HG03558 (cell line): ENCODE measurements around the gene OPCML.

ENCODE experiments used
- ATAC-seq: cut with Tn5 transposase; IDR thresholded peaks from one replicate; pipeline ENCODE4 v1.9.1; 2021; ENCODE audit warnings: moderate number of reproducible peaks; ENCODE audit not compliant: unreplicated experiment; ENCODE audit errors: extremely low read depth

Gene OPCML

GRCh38 chr11:132671851-132672370, 860.4 kb downstream of the OPCML start:
- ATAC-seq: no peak

GRCh38 chr11:132670921-132671675, 861.2 kb downstream of the OPCML start:
- no peak for ATAC-seq

DNA sequence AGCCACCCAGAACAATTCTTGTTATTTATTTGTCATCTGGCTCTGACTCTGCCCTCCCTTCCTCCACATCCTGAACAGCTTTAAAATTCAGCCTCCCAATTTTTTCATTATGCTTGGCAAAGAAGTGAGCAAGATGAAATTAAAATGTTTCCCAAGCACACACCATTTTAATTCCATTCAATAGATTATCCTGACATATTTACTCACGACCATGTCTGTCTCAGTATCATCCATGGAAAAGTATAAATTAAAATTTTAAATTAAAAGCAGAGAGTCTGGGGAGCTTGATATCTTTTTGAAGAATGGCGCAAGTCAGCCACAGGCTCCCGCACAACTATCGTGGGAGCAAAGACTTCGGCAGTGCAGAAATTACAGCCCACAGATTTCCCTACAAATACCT, 862.4 kb downstream of the OPCML start:
- ATAC-seq: no peak

DNA sequence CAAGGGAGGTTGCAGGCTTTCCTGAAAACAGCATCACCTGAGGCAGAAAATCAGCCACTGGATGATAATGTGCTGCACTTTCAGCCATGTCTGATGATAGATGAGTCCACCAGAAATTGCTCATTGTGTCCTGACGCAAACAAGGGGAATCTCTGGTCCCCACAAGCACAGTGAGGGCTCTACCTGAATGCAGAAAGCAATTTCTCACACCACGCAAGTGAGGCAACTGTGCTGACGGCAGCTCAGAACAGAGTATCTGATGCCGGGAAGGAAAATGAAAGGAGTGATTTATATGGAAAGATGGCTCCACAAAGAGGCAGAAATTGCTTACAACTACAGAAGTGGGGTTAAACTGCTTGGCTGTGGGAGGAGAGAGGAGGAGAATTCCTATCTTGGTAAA, 867.1 kb downstream of the OPCML start:
- no peak for ATAC-seq

DNA sequence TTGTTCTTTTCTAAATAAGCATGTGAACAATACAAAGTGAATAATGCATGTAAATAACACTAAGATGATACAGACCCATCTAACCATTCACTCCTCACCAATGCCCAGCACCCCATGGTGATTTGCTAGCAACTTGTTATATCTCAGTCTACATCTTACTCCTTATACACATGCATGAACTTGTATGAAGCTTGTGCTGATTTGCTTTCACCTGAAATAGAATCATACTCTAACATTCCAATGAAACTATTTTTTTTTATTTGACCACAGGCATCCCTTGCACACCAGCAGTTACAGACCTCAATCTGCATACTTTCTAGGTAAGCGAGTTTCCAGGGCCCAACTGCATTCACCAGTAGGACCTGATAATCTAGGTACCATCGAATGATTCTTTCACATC, 873.6 kb downstream of the OPCML start:
- no peak for ATAC-seq

DNA sequence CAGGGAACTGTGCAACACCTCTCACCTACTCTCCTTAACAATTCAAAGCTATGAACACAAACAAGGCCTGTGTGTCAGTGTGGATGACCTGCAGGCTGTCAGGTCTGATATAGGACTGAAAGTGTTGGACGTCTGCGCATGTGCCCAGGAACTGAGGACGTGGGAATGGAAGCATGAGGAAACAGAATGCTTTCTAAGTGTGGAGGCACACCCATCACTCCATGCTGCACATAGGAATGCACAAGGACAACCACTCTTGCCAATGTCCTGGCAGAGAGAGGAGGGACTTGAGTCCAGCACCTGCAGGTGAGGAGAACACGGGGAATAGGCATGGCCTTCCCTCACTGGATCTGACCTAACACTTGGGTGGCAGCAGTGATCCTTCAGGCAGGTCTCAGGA, 874.3 kb downstream of the OPCML start:
- no peak for ATAC-seq

- no peak for ATAC-seq
Measured at GRCh38 chr11:132655187-132655855, 877.0 kb downstream of the OPCML start.

DNA sequence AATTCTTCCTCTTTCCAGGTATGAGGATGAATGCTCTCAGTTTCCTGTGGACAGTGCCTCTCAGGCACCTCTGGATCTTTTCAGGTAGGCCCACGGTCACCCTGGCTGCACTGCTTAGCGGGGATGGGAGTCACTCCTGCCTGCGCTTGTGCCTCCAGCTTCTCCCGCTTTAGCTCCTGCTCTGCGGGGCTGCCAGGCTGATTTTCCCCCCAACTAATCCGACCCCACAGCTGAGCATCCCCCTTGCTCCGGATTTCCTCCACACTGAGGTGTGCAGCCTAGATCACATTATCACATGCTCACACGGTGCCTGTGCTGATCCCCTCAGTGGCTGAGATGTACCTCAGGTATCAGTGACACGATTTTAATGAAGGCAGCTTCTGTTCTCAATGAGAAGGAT, 879.1 kb downstream of the OPCML start:
- ATAC-seq: no peak

GRCh38 chr11:132650969-132651720, 881.2 kb downstream of the OPCML start:
- no peak for ATAC-seq

DNA sequence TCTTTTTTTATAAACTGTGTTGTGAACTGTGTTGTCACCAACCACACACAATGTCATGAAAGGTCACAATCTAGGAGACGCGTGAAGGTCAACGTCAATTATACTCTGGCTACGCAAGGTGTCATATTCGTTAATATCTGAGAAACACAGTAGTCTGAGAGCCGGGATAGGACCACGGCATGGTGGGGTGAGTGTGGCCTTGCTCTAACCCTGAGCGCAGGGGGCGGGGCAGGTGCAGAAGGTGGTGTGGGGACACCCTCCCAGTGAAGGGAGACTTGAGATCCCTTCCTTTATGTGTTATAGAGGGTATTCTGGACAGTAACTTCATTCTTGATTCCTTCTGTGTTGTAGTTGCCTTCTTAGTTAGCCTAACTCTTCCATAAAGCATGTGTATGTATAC, 883.0 kb downstream of the OPCML start:
- no peak for ATAC-seq

DNA sequence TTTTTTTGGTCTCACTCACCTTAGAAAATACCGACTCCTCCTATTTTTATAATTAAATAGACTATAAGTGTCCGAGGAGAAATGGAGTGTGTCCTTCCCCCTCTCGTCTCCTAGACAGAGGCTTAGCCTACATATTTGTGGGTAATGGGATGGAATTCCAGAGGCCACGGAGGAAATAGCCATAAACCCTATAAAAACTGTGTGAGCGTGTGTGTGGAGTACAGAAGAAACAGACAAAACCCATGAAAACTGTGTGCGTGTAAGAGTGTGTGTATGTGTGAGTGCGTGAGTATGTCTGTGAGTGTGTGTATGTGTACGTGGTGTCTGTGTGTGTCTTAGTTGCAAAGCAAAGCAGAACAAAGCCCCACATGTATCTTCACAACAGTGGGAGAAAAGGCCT, 883.5 kb downstream of the OPCML start:
- ATAC-seq: no peak

- ATAC-seq: no peak
Measured at GRCh38 chr11:132646890-132647289, 885.4 kb downstream of the OPCML start.

DNA sequence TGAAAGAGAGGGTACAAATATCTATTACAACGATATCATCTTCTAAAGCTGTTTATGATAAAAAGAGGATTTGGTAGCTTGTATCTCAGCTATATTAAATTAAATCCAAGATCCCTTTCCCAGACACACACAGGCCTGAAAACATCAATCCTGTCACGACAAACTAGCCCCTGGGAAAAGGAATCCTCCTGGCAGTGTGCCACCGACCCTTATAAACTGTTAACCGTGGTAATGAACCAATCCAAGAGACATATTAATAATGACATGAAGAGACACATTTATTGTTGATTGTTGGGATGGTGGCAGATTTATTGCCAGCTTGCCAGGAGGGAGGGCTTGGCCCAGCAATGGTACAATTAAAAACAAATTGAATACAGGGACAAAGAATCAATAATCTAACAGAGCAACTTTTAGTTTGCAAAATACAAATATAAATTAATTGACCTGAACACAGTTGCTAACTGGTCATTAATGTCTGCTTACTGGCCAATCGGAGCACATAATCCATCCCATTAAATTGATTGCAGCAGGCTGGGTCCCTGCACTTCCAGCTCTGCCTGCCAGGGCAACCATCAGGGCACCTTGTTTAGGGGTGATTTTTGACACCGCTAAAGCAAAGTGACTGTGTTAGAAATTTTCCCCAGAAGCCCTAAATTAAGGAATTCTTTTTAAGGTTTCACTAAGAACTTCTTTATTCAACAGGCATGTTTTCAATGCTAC, 887.6 kb downstream of the OPCML start:
- no peak for ATAC-seq

DNA sequence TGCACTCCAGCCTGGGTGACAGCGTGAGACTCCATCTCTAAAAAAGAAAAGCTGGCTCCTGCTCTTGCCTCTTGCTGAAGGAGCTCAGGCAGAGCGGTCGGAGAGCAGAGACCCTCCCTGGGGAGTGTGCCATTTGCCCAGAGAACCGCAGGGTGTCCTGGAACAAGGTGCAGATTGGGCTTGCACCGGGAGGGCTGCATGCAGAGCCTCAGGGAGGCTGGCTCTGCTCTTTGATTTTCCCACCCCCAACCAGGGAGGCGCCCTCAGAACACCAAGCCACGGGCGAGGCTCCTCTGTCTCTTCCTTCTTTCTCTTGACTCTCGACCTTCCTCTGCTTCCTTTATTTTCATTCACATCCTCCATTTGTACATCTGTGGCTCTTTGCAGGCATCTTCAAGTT, 889.1 kb downstream of the OPCML start:
- ATAC-seq: no peak

DNA sequence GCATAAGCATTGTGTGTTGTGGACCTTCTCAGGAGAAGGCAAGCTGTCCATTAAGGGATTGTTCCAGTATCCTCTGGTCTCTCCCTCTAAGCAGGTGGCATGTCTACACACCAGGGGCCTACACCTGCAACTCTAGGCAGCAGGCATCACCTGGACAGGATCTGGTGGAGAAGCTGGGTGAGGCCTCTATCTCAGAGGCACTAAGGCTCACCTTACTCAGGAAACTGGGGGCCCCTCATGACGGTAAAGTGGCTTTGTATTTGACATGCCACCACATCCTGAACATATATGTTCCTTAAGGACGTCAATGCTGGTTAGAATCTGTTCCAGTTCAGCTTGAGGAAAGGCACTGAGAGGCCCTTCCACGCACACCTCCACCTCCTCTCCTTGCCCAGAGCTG, 891.3 kb downstream of the OPCML start:
- ATAC-seq: no peak

DNA sequence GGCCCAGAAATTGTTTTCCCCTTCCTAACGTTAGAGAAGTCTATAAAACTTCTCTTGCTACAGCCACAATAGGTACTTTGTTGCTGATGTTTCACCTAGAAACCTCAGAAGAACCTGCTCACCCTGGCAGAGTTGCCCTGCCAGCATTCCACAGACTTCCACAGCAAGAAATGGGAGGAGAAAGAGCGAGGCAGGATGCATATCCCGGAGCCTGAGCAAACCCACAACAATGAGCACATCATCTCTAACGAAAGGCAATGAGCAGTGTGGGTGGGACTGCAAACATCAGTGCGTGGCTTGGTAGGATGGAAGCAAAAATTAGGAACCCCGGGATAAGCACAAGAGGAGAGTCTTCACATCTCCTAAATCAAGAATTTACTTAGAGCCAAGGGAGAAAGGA, 892.3 kb downstream of the OPCML start:
- no peak for ATAC-seq

DNA sequence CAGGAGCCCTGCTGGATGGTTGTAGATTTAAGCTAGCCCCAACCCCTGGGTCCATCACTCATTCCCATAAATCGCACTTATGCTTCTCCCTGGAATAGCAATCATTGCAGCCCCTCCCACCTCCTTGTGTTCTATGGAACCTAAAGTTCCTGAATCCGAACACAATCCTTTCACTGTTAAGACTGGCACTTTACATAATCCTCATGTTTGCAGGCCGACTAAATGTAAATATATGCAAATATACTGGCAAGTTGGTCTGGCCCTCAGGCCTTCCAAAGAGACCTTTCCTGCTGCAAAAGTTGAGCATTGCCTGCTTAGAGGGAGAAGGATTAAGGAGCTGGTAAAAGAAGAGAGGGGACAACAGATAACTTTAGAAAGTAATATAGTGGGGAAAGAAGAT, 892.9 kb downstream of the OPCML start:
- no peak for ATAC-seq

DNA sequence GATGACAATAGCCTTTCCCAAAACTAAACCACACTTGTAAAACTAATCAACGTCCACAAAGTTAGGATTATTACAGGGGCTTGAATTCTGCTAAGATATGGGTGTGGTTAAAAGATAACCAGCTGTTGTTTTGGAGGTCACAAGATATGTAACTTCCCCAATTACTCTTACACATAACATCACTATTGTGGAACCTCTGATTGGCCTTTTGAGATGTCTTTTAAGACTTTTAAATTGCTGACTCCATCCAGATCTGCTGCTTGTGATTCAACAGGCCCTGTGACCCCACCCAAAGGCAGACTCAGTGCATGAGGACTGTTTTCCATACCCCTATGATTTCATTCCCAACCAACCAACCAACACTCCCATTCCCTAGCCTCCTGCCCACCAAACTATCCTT, 893.9 kb downstream of the OPCML start:
- ATAC-seq: no peak

DNA sequence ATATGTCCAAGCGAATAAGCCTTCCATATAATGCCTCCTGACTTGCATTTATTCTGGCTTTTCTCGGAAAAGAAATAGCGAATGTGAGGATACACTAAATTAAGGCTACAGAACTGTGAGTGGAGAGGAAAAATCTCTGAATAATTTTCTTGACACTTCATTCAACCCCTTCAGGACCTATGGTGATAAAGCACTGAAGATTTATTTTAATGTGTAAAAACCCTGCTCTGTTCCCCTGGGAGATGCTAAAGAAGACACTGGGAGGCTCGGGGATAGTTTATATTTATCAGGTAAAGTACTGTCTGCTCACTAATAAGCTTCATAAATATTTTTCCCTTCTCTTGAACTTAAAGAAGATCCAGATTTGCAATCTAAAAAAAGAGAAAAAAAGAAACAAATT, 895.8 kb downstream of the OPCML start:
- no peak for ATAC-seq

DNA sequence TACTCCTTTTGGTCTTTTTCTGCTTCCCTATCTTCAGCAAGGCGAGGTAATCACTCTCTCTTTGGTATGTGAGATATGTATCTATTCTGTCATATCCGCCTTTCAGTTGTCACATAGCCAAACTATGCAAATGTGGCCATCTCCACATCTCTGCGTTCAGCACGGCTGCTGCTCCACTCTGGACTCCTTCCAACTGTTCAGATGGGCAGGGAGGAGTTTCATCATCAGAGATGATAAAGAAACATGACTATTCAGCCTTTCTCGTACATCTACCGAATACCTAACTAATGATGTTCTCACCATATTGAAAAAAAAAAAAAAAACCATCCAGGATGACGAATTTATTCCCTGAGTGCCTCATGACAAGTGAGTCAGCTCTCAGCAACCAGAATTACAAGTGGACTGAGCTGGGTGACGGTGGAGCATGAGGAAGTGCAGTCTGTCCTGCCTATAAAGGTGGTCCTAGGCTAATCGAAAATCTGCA, 899.6 kb downstream of the OPCML start:
- no peak for ATAC-seq
